SK-N-DZ (cell line): ENCODE data around the gene CLTCL1.
"Not testable (repeated sequence)": the region's sequence is repeated elsewhere in the genome, so short reads cannot be mapped to it uniquely, and the experiment has no call there.

Experiments used
- DNase-seq: peaks from one replicate; pipeline ENCODE4 v3.0.0-alpha.2; 2015; ENCODE audit warnings: low spot score

CLTCL1 gene

DNA sequence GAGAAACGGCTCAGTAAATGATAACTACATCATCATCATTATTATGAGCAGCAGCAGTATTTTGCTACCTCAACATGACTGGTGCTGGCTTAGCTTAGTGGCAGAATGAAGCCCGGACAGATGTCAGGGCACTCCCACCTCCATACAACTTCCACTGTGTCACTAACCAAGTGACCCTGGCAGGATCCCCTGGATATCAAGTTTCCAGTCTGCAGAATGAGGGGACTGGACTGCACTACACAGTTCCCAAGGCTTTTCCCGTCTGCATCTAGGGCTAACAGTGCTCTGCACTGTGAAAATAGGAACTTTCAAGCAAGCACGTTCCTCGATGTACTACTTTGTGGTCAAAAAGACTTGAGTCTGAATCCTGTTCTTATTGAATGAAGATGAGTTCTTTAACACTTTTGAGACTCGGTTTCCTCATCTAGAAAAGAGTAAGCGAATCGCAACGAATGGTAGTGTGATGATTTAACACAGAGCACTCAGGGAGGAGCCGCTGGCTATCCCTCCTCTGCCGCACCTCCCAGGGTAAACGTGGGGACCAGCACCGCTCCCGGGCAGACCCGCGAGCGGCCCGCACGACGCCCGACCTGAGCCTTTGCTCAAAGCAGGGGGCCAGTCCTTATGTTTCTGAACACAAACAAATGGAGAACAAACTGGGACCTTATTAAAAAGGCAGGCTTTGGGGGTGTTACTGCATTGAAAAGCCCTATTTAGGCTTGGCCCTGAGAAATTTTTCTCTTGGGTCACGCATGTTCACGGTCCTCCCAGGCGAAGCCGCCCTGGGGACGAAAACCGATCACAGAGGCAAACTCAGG lies 910 bp downstream of the CLTCL1 start:
- peak; percentile 34 for DNase-seq

DNA sequence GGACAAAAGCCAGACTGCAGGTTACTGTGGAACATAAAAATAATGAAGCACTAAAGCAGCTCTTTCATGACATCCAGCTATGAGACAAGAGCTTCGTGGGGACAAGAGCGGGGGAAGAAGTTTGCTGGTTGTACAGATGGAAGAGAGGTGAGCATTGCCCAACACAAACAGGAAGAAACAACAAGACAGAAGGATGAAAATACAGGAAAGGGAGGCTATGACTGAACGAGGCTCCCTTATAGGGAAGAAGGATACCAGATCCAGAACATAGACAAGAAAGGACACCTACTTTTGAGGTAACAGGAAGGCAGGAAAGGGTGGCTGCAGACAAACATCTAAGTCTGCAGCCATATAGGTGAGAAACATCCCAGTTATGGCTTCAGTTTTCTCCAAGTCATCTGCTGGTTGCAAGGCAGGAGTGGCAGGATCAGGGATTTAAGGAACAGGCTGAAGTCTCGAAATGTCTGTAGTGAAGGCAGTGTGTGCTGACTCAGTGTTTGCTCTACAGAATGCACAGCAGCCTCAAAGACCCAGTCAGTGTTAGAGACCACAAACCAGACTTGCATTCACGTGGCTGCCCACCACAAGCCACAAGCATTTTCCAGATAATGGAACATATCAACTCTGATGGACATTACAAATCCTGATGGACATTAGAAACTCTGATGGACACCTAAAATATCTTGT lies 1.9 kb downstream of the CLTCL1 start:
- no peak for DNase-seq

- DNase-seq, result no peak
These were observed 3.6 kb downstream of the CLTCL1 start for GRCh38 chr22:19287889-19288288.

DNA sequence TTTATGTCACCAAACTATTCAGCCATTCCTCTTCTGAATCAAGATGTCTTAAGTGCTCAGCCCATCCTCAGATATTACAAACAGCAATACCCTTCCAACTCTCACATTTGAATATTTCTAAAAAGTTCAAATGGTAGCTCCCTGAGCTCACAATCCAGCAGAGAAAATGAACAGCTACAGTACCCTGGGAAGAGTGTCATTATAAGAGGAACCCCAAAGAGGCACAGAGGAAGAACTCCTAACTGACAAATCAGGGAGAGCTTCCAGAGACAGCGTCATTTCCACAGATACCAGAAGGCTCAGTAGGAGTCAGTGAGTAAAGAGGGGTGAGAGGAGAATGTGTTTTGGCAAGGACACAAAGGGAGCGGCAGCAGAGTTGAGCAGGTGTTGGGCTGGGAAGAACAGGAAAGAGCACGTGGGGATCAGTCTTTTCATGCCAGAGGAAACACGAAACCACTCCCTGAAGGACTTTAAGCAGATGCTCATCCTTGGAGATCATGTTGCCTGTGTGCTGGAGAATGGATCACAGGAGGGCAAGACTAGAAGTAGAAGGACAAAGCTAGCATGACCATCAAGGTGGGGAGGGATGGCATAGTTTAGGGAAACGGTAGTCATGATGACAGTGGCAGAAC lies 4.3 kb downstream of the CLTCL1 start:
- DNase-seq, result no peak

GRCh38 chr22:19285831-19286230 lies 5.7 kb downstream of the CLTCL1 start:
- no peak for DNase-seq

- DNase-seq, result not testable (repeated sequence)
These were observed 12.4 kb downstream of the CLTCL1 start for GRCh38 chr22:19279143-19279542.

DNA sequence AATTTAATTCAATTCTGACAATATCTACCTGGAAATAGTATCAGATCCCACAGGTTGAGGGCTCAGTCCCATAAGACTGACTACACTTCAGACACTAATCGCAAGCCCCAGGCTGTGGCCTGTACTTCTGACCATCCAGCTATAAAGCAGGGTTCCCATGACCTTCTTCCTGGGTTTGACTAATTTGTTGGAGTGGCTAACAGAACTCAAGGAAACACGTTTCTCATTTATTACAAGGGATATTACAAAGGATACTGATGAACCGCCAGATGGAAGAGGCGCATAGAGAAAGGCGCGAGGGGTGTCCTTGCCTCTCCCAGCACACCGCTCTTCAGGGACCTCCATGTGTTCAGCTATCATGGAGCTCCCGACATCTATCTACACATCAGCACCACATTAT lies 13.7 kb downstream of the CLTCL1 start:
- DNase-seq, result no peak

GRCh38 chr22:19275919-19276600 lies 15.5 kb downstream of the CLTCL1 start:
- DNase-seq, result peak; percentile 12

DNA sequence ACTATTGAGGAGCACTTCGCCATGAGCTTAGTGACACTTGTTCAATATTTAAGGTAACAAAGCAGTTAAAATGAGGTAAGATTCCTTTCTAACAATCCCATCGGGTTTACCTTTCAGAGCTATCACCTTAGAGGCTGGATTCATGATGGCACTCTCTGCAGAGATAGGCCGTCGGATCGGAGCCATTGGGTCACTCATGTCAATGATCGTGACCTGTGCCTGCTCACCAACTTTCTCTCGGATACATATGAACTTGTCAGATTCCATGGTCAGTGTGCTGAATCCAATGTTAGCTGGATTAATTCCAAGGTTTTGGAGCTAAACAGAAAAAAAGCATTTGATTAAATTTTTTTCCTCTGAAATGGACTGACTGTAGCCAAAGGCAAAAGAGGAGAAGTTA lies 16.0 kb downstream of the CLTCL1 start:
- no peak for DNase-seq

DNA sequence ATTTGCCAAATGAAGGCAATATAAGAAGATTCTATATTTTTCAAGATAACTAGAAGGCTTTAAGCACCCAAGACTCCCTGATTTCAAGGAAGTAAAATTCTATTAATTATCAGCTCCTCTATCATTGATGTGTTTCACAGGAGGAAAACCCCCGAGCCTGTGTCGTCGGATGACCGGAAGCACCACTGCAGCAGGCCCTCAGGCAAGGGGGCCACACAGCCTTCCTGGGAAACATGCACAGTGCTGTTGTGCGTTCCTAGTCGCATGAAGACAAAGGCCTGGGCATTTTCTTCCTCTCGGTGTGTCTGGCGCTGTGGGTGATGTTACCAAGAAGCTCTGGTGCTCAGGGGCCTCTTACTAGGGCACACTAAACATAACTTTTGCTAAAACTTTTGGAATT lies 16.4 kb downstream of the CLTCL1 start:
- no peak for DNase-seq

- DNase-seq, result no peak
These were observed 19.5 kb downstream of the CLTCL1 start for GRCh38 chr22:19271856-19272535.

DNA sequence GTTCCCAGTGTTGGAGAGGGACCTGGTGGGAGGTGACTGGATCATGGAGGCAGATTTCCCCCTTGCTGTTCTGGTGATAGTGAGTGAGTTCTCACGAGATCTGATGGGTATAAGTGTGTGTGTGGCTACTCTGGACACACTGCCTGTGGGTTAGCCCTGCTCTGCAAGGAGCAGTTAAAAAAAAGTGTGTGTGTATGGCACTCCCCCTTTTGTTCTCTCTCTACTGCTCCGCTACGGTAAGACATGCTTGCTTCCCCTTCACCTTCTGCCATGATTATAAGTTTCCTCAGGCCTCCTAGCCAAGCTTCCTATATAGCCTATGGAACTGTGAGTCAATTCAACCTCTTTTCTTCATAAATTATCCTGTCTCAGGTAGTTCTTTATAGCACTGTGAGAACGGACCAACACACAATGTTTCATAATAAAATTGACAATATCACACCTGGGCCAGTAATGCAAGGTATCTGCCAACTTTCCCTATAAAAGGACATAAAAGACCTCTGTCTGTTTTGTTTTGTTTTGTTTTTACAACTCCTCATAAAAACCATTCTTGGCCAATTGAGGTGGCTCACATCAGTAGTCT lies 20.2 kb downstream of the CLTCL1 start:
- no peak for DNase-seq

- DNase-seq, result no peak
These were observed 20.6 kb downstream of the CLTCL1 start for GRCh38 chr22:19270873-19271272.

- no peak for DNase-seq
These were observed 24.9 kb downstream of the CLTCL1 start for GRCh38 chr22:19266547-19267086.

DNA sequence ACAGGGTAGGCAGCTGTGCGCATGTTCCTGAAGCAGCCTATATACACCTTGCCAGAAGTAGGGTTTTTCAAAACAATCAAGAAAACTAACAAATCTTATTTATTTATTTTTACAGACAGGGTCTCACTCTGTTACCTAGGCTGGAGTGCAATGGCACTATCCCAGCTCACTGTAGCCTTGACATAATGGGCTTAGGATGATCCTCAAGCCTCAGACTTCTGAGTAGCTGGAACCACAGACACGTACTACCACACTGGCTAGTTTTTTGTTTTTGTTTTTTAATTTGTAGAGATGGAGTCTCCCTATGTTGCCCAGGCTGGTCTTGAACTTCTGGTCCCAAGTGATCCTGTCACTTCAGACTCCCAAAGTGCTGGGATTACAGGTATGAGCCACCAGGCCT lies 25.7 kb downstream of the CLTCL1 start:
- DNase-seq, result no peak

DNA sequence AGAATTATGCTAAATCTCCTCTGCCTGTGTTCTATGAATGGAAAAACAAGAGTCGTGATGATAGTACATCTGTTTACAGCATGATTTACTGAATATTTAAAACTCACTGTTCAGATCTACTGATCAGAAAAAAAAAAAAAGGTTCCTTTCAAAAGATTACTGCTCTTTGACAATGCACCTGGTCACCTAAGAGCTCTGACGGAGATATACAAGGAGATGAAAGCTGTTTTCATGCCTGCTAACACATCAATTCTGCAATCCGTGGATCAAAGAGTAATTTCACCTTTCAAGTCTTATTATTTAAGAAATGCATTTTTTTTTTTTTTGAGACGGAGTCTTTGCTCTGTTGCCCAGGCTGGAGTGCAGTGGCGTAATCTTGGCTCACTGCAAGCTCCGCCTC lies 30.7 kb downstream of the CLTCL1 start:
- DNase-seq, result no peak

DNA sequence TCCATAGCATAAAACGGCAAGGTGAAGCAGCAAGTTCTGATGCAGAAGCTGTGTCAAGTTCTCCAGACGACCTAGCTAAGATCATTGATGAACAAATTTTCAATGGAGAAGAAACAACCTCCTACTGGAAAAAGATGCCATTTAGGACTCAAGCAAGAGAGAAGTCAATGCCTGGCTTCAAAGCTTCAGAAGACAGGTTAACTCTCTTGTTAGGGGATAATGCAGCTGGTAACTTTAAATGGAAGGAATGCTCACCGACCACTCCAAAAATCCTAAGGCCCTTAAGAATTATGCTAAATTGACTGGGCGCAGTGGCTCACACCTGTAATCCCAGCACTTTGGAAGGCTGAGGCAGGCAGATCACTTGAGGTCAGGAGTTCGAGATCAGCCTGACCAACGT lies 31.3 kb downstream of the CLTCL1 start:
- no peak for DNase-seq

DNA sequence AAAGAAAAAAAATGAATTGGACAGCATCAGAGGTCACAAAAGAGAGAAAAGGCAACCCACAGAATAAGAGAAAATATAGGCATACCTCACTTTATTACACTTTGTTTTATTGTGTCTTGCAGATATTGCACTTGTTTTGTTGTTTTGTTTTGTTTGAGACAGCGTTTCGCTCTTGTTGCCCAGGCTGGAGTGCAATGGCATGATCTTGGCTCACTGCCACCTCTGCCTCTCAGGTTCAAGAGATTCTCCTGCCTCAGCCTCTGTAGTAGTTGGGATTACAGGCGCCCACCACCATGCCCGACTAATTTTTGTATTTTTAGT lies 32.6 kb downstream of the CLTCL1 start:
- DNase-seq, result not testable (repeated sequence)

GRCh38 chr22:19258371-19258770 lies 33.1 kb downstream of the CLTCL1 start:
- DNase-seq, result no peak

GRCh38 chr22:19256362-19256761 lies 35.2 kb downstream of the CLTCL1 start:
- DNase-seq, result not testable (repeated sequence)

- no peak for DNase-seq
These were observed 38.4 kb downstream of the CLTCL1 start for GRCh38 chr22:19253143-19253542.
